SK-N-SH (cell line): ENCODE results near the gene TSPAN14. TPM values are rescaled to one million over a fixed set of nuclear protein-coding genes. Genes with fewer than 3 reads are reported as not detected.

Source experiments
- CTCF ChIA-PET: fragments of 300-600, 350-600 bp; formaldehyde crosslinking; extraction: SDS; loops from one replicate; lab custom pipeline; 2021; lab: Yijun Ruan, JAX
- POLR2A ChIA-PET: fragments of 350-600 bp; sonication (Branson Sonifier 250); formaldehyde crosslinking; extraction: SDS; loops from one replicate; lab custom pipeline; 2020; ENCODE audit warnings: antibody characterized with exemption, inconsistent platforms; lab: Yijun Ruan, JAX
- DNase-seq: peaks from one replicate; pipeline ENCODE4 v3.0.0; 2012
- H2AFZ ChIP-seq: fragments of 200-600 bp; sonication (generic); 2 replicates; pipeline ENCODE4 v1.8.1; 2016; ENCODE audit warnings: antibody characterized with exemption, mild to moderate bottlenecking, low read depth
- H3F3A ChIP-seq: fragments of 200-600 bp; sonication (generic); replicated peaks from 2 replicates; pipeline ENCODE3; 2016; ENCODE audit warnings: antibody characterized with exemption, mild to moderate bottlenecking; ENCODE audit not compliant: insufficient read depth
- H3K27ac ChIP-seq, 2 experiments: fragments of 200-500 bp in 1 of 2; fragments of 200-600 bp in 1 of 2; sonication (Bioruptor generic) in 1 of 2; sonication (generic), shearing (Covaris generic) in 1 of 2; 2 replicates each; pipeline versions ENCODE4 v1.5.1 to v1.6.1; 2014 to 2016; ENCODE audit warnings: low read depth in 2 of 2, inconsistent platforms in 1 of 2, low read length in 1 of 2, mild to moderate bottlenecking in 1 of 2, mixed read lengths in 1 of 2
- H3K27me3 ChIP-seq: fragments of 200-600 bp; sonication (generic), shearing (Covaris generic); 2 replicates; pipeline ENCODE4 v1.6.1; 2016; ENCODE audit warnings: mixed run types; ENCODE audit not compliant: insufficient read depth
- H3K36me3 ChIP-seq, 2 experiments: fragments of 200-500 bp in 1 of 2; fragments of 200-600 bp in 1 of 2; sonication (Bioruptor generic) in 1 of 2; sonication (generic) in 1 of 2; replicated peaks in 1 of 2; 2 replicates each; pipeline versions ENCODE3 to v1.5.1; 2014 to 2016; ENCODE audit warnings: low read length in 1 of 2, mild to moderate bottlenecking in 1 of 2; ENCODE audit not compliant: insufficient read depth in 2 of 2, control insufficient read depth in 1 of 2
- H3K4me1 ChIP-seq, 2 experiments: fragments of 200-500 bp in 1 of 2; fragments of 200-600 bp in 1 of 2; sonication (Bioruptor generic) in 1 of 2; sonication (generic), shearing (Covaris generic) in 1 of 2; 2 replicates each; pipeline versions ENCODE4 v1.5.1 to v1.6.1; 2014 to 2016; ENCODE audit warnings: low read depth in 1 of 2, low read length in 1 of 2, mixed run types in 1 of 2; ENCODE audit not compliant: insufficient read depth in 2 of 2, control insufficient read depth in 1 of 2
- H3K4me2 ChIP-seq: fragments of 200-600 bp; sonication (generic), shearing (Covaris generic); 2 replicates; pipeline ENCODE4 v1.6.1; 2017; ENCODE audit warnings: mixed run types
- H3K4me3 ChIP-seq, 2 experiments: fragments of 200-500 bp in 1 of 2; fragments of 200-600 bp in 1 of 2; sonication (Bioruptor generic) in 1 of 2; sonication (generic), shearing (Covaris generic) in 1 of 2; 2 replicates each; pipeline versions ENCODE4 v1.5.1 to v1.8.1; 2014 to 2016; ENCODE audit warnings: low read depth in 2 of 2, inconsistent platforms in 1 of 2, low read length in 1 of 2, mild to moderate bottlenecking in 1 of 2, mixed read lengths in 1 of 2, moderate library complexity in 1 of 2
- H3K79me2 ChIP-seq: fragments of 200-600 bp; sonication (generic); 2 replicates; pipeline ENCODE4 v1.8.1; 2017; ENCODE audit warnings: mild to moderate bottlenecking; ENCODE audit not compliant: insufficient read depth
- H3K9ac ChIP-seq: fragments of 200-600 bp; sonication (generic); 2 replicates; pipeline ENCODE4 v1.6.1; 2017; ENCODE audit warnings: mixed run types
- H3K9me2 ChIP-seq: fragments of 200-600 bp; sonication (generic); 2 replicates; pipeline ENCODE4 v1.6.1; 2017; ENCODE audit warnings: mixed run types
- H3K9me3 ChIP-seq: fragments of 200-600 bp; sonication (generic); 2 replicates; pipeline ENCODE4 v1.6.1; 2017; ENCODE audit warnings: mixed run types, mild to moderate bottlenecking, moderate library complexity
- H4K20me1 ChIP-seq: fragments of 200-600 bp; sonication (generic); 2 replicates; pipeline ENCODE4 v1.6.1; 2017; ENCODE audit warnings: mild to moderate bottlenecking, mixed run types; ENCODE audit not compliant: insufficient read depth
- ELF1 ChIP-seq: IDR thresholded peaks from 2 replicates; pipeline ENCODE4 v1.4.0; 2012
- EP300 ChIP-seq, 2 experiments: IDR thresholded peaks; 2 replicates each; pipeline versions ENCODE4 v1.4.0 to v1.6.1; 2012; ENCODE audit warnings: borderline replicate concordance in 1 of 2, low read depth in 1 of 2, low read length in 1 of 2
- EZH2phosphoT487 ChIP-seq: fragments of 200-600 bp; sonication (generic); IDR thresholded peaks from 2 replicates; pipeline ENCODE4 v1.6.1; 2017; ENCODE audit warnings: low read depth, mixed run types, mild to moderate bottlenecking, antibody characterized with exemption, moderate library complexity, borderline replicate concordance
- FOSL2 ChIP-seq: IDR thresholded peaks from 2 replicates; pipeline ENCODE4 v1.4.0; 2012; ENCODE audit warnings: low read depth, mild to moderate bottlenecking, moderate library complexity, borderline replicate concordance
- GABPA ChIP-seq: IDR thresholded peaks from 2 replicates; pipeline ENCODE4 v1.4.0; 2012; ENCODE audit warnings: low read depth, mild to moderate bottlenecking
- IRF3 ChIP-seq: fragments of 150-350 bp; IDR thresholded peaks from 2 replicates; pipeline ENCODE4 v1.6.1; 2016; ENCODE audit warnings: mild to moderate bottlenecking, low read depth, low read length
- MEF2A ChIP-seq: IDR thresholded peaks from 2 replicates; pipeline ENCODE4 v1.4.0; 2012; ENCODE audit warnings: low read depth, borderline replicate concordance
- NFIC ChIP-seq: IDR thresholded peaks from 2 replicates; pipeline ENCODE4 v1.4.0; 2012; ENCODE audit warnings: borderline replicate concordance
- NRF1 ChIP-seq: IDR thresholded peaks from 2 replicates; pipeline ENCODE4 v1.6.1; 2012; ENCODE audit warnings: low read depth, mild to moderate bottlenecking, low read length
- RFX5 ChIP-seq: IDR thresholded peaks from 2 replicates; pipeline ENCODE4 v1.6.1; 2012; ENCODE audit warnings: mild to moderate bottlenecking, improper control_type of control experiment, low read length
- USF1 ChIP-seq: IDR thresholded peaks from 2 replicates; pipeline ENCODE4 v1.4.0; 2012; ENCODE audit warnings: low read depth, borderline replicate concordance
- WGBS: methylation state at CpG from one replicate; pipeline ENCODE4 v1.1.6; 2017; ENCODE audit warnings: low lambda C conversion rate; 5-methylcytosine and 5-hydroxymethylcytosine counted together
- polyA plus RNA-seq, 3 experiments: library from polyadenylated mRNA; depleted of rRNA; stranded (reverse); fragments of >200 nt; gene quantifications; 2 replicates each; pipeline ENCODE4 v1.2.3, GENCODE V29; 2012
- TF ChIP-seq, protein P1 (sequence below): fragments of 200-600 bp; sonication (generic); IDR thresholded peaks from 2 replicates; pipeline ENCODE4 v1.6.1; 2017; ENCODE audit warnings: antibody characterized with exemption, mild to moderate bottlenecking, moderate library complexity
- TF ChIP-seq, protein P2 (sequence below): IDR thresholded peaks from 2 replicates; pipeline ENCODE4 v1.4.0; 2012; ENCODE audit warnings: low read depth
- TF ChIP-seq, protein P3 (sequence below): IDR thresholded peaks from 2 replicates; pipeline ENCODE4; 2012
- TF ChIP-seq, protein P4 (sequence below): fragments of 150-350 bp; IDR thresholded peaks from 2 replicates; pipeline ENCODE4 v1.6.1; 2017; ENCODE audit warnings: antibody characterized with exemption, low read length, low read depth, borderline replicate concordance
- TF ChIP-seq, protein P5 (sequence below): IDR thresholded peaks from 2 replicates; pipeline ENCODE4 v1.4.0; 2012; ENCODE audit warnings: low read depth, borderline replicate concordance

The TSPAN14 gene
- polyA plus RNA-seq, 1 of the 3 experiments (the other 2 are of a cell fraction): 78.1 TPM

DNA sequence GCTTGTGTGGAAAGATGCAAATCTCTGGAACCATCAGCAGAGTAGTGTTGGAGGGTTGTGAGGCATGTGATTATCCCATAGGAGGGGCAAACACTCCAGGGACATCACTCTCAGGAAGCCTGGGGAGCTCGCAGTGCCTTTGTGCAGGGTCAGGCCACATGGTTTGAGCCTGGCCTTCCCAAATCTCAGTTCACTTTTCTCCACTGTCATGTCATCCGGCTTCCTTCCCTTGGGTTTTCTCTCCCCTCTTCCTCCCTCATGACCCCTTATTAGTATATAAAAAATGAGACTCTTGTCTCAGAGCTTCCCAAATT is 20.4 kb downstream of the TSPAN14 start:
- H3K27me3 ChIP-seq: no peaks in the 10 kb centered on the region
- 100% methylated on average over 2 of the region's 2 CpGs for WGBS
- H3K36me3 ChIP-seq: peaks cover 4 to 34% of the 10 kb centered on the region in 2 experiments
- H3K9me2 ChIP-seq: no peaks in the 10 kb centered on the region
- POLR2A ChIA-PET: no interaction called here
- no peak overlapping the region for H3K9ac ChIP-seq
- no peak for DNase-seq
- H3F3A ChIP-seq: peaks cover 26% of the 10 kb centered on the region
- H2AFZ ChIP-seq: no peak overlapping the region
- H3K4me1 ChIP-seq: peaks cover 3 to 24% of the 10 kb centered on the region in 2 experiments; a peak in 3 of 4 replicates
- no peak for TF ChIP-seq USF1
- no peak for TF ChIP-seq FOSL2
- TF ChIP-seq, protein P1, sequence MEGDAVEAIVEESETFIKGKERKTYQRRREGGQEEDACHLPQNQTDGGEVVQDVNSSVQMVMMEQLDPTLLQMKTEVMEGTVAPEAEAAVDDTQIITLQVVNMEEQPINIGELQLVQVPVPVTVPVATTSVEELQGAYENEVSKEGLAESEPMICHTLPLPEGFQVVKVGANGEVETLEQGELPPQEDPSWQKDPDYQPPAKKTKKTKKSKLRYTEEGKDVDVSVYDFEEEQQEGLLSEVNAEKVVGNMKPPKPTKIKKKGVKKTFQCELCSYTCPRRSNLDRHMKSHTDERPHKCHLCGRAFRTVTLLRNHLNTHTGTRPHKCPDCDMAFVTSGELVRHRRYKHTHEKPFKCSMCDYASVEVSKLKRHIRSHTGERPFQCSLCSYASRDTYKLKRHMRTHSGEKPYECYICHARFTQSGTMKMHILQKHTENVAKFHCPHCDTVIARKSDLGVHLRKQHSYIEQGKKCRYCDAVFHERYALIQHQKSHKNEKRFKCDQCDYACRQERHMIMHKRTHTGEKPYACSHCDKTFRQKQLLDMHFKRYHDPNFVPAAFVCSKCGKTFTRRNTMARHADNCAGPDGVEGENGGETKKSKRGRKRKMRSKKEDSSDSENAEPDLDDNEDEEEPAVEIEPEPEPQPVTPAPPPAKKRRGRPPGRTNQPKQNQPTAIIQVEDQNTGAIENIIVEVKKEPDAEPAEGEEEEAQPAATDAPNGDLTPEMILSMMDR: no peak
- no peak for TF ChIP-seq MEF2A
- TF ChIP-seq GABPA: no peak
- no peak for TF ChIP-seq IRF3
- no peak for TF ChIP-seq NFIC
- H3K4me3 ChIP-seq: no peak overlapping the region
- peaks cover 99% of the 10 kb centered on the region for H3K79me2 ChIP-seq
- H3K4me2 ChIP-seq: no peak overlapping the region
- peaks cover 8% of the 10 kb centered on the region; the same call in 1 of the 2 replicates for H3K9me3 ChIP-seq
- H3K27ac ChIP-seq: no peak overlapping the region
- CTCF ChIA-PET: interaction anchor here (1.0 to 35.3 kb wide), 4 partner anchors 15 to 32 kb away, joined by 3 to 602 read pairs (median 4); no protein-coding TSS in a partner anchor
- peaks cover 52% of the 10 kb centered on the region for H4K20me1 ChIP-seq

DNA sequence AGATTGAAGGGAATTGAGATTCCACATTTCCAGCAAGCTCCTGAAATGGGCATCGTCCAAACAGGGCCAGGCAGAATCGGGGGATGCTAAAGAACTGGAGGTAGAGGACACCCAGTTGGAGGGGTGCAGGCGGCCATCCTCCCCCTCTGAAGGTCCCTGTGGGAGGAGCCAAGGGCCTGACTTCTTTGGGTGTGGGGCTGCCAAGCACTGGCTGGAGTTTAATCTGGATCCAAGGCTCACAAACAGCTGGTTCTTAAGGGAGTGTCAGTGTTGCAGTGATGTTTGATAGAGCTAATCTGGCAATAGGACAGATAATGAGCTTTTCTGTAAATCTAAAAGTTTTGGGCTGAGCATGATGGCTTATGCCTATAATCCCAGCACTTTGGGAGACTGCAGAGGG is 20.8 kb downstream of the TSPAN14 start:
- POLR2A ChIA-PET: no interaction called here
- Histone ChIP-seq H4K20me1 (peaks cover 52% of the 10 kb centered on the region), H3K4me2 (no peak overlapping the region), H3K27ac (no peak overlapping the region), H3K9me3 (peaks cover 8% of the 10 kb centered on the region; the same call in 1 of the 2 replicates), H3K79me2 (peaks cover 99% of the 10 kb centered on the region), H3K9me2 (no peaks in the 10 kb centered on the region), H2AFZ (no peak overlapping the region), H3K36me3 (peaks cover 3 to 33% of the 10 kb centered on the region in 2 experiments), H3K27me3 (no peaks in the 10 kb centered on the region), H3K9ac (no peak overlapping the region), H3F3A (peaks cover 26% of the 10 kb centered on the region), H3K4me3 (no peak overlapping the region), H3K4me1 (peaks cover 3 to 24% of the 10 kb centered on the region in 2 experiments; a peak in 3 of 4 replicates)
- WGBS: 95% methylated on average over 2 of the region's 3 CpGs
- CTCF ChIA-PET: interaction anchor here (1.0 to 35.3 kb wide), 4 partner anchors 15 to 31 kb away, joined by 3 to 602 read pairs (median 4); no protein-coding TSS in a partner anchor
- DNase-seq: no peak
- TF ChIP-seq, protein P2, sequence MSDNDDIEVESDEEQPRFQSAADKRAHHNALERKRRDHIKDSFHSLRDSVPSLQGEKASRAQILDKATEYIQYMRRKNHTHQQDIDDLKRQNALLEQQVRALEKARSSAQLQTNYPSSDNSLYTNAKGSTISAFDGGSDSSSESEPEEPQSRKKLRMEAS: no peak
- no peak for TF ChIP-seq RFX5
- TF ChIP-seq, protein P3, sequence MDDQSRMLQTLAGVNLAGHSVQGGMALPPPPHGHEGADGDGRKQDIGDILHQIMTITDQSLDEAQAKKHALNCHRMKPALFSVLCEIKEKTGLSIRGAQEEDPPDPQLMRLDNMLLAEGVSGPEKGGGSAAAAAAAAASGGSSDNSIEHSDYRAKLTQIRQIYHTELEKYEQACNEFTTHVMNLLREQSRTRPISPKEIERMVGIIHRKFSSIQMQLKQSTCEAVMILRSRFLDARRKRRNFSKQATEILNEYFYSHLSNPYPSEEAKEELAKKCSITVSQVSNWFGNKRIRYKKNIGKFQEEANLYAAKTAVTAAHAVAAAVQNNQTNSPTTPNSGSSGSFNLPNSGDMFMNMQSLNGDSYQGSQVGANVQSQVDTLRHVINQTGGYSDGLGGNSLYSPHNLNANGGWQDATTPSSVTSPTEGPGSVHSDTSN: no peak
- TF ChIP-seq, protein P4, sequence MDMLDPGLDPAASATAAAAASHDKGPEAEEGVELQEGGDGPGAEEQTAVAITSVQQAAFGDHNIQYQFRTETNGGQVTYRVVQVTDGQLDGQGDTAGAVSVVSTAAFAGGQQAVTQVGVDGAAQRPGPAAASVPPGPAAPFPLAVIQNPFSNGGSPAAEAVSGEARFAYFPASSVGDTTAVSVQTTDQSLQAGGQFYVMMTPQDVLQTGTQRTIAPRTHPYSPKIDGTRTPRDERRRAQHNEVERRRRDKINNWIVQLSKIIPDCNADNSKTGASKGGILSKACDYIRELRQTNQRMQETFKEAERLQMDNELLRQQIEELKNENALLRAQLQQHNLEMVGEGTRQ: no peak
- no peak for TF ChIP-seq EZH2phosphoT487
- TF ChIP-seq, protein P5, sequence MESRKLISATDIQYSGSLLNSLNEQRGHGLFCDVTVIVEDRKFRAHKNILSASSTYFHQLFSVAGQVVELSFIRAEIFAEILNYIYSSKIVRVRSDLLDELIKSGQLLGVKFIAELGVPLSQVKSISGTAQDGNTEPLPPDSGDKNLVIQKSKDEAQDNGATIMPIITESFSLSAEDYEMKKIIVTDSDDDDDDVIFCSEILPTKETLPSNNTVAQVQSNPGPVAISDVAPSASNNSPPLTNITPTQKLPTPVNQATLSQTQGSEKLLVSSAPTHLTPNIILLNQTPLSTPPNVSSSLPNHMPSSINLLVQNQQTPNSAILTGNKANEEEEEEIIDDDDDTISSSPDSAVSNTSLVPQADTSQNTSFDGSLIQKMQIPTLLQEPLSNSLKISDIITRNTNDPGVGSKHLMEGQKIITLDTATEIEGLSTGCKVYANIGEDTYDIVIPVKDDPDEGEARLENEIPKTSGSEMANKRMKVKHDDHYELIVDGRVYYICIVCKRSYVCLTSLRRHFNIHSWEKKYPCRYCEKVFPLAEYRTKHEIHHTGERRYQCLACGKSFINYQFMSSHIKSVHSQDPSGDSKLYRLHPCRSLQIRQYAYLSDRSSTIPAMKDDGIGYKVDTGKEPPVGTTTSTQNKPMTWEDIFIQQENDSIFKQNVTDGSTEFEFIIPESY: no peak
- TF ChIP-seq NRF1: no peak
- TF ChIP-seq ELF1: no peak
- TF ChIP-seq, protein P1: no peak
- no peak for TF ChIP-seq EP300 (IDR thresholded peaks at IDR 0.05; ENCODE audit: borderline replicate concordance in 1 of 2, low read depth in 1 of 2, low read length in 1 of 2)
